HG03432 (cell line): Measurements from ENCODE around the gene PPP3CA.
A peak's percentile ranks its signal among the peaks of the same experiment; 100 is the strongest.

Experiments
- ATAC-seq: cut with Tn5 transposase; IDR thresholded peaks from one replicate; pipeline ENCODE4 v1.9.1; 2021; ENCODE audit warnings: mild to moderate bottlenecking, moderate library complexity; ENCODE audit not compliant: unreplicated experiment

Gene PPP3CA

DNA sequence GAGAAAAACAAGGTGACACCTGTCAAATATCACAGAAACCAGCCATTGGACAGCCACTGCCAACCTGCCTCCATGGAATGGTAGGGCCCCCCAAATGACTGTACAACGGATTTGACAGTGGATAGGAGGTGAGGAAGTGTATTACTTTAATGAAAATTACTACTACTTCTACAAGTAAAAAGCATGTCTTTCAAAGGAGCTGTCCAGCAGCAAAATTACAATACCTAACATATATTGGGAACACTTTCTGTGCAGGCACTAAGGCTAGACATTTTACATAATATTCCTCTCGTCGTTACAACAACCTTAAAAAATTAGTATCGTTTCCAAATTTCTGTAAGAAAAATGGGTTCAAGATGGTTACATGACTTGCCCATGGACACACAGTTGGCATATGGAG lies 14.9 kb downstream of the PPP3CA start:
- no peak for ATAC-seq

- ATAC-seq = no peak
Measured at GRCh38 chr4:101331017-101331416, 16.3 kb downstream of the PPP3CA start.

DNA sequence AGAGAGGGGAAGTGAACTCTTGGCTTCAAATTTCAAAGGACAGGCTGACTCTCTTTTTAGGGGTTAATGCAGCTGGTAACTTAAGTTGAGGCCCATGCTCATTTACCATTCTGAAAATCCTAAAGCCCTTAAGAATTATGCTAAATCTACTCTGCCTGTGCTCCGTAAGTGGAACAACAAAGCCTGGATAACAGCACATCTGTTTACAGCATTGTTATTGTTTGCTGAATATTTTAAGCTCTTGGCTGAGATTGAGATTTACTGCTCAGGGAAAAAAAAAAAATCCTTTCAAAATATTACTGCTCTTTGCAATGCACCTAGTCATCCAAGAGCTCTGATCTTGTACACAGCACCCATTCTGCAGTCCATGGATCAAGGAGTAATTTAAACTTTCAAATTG lies 17.7 kb downstream of the PPP3CA start:
- ATAC-seq = no peak

DNA sequence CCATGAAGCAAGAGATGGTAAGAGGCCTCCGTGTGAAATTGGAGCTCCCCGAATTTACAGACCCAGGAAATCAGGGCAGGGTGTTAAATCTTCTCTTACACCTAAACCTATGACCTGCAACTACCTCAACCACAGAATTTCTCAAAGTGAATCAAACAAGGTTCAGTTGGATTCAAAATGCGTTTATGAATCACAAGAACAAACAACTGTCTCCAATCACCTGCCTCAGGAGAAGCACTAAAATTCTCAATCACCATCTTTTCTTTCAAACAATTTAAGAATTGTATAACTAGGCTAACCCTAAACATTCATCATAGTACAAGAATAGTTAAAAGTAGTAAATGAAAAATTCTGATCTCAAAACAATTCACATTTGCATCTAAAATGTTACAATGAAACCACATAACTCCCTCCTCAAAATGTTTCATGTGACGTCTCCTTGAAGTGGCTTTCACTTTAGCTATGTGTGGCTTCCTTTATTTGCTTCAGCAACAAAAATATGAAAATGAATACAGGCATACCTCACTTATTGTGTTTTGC lies 19.2 kb downstream of the PPP3CA start:
- ATAC-seq = peak; percentile 95

- ATAC-seq = no peak
Measured at GRCh38 chr4:101326576-101326975, 20.8 kb downstream of the PPP3CA start.

- ATAC-seq = no peak
Measured at GRCh38 chr4:101322743-101323142, 24.6 kb downstream of the PPP3CA start.

GRCh38 chr4:101321481-101322042 lies 25.8 kb downstream of the PPP3CA start:
- ATAC-seq = no peak

DNA sequence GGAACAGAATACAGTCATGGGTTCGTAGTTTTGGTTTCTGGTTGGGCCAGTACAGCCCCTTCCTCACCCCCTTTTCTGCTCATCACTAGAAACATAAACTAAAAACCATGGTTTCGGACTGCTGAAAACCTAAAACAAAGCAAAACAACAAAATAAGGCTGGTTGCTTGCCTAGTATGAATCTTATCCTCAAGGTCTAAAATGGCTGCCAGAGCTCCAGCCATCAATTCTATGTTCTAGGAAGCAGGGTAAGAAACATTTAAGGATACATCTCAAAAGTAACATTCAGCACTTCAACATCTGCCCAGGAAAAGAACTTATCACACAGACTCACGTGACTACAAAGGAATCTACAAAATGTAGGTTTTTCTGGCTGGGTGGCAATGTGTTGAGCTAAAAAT lies 31.5 kb downstream of the PPP3CA start:
- ATAC-seq = no peak

- no peak for ATAC-seq
Measured at GRCh38 chr4:101315041-101315440, 32.3 kb downstream of the PPP3CA start.

DNA sequence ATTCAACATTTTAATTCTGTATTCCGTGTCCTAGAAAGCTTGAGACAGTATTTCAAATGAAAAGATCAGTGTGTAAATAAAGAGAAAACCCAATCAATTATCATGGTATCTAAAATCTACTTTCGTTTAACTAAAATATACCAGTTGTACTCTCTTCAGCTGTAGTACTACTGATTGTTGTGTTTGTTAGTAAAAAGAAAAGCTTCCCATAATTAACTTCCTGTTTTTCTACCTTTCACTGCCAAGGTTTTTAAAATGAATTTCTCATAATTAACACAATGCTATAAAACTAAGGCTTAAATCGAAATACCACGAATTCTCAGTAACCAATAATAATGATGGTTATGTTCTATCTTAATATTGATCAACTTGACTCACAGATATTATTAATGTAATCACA lies 37.4 kb downstream of the PPP3CA start:
- no peak for ATAC-seq

GRCh38 chr4:101307899-101308298 lies 39.4 kb downstream of the PPP3CA start:
- ATAC-seq = no peak

GRCh38 chr4:101306764-101307615 lies 40.3 kb downstream of the PPP3CA start:
- ATAC-seq = peak; percentile 26

DNA sequence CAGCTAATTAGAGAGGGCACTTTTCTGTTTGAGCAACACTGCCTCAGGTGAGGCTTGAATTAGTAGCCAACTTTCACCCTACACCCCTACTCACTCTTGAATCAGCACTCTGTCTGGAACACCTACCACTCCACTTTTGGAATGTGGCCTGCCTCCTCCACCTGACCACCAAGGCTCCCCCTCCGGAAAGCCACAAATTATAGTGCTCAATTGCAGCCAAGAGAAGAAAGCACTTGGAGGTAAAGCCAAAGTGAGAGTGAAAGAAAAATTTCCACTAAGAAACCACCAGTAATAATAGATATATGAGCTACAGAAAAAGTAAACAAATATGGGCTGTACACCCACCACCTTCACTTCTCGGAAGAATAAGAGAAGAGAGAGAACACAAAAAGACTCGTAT lies 41.1 kb downstream of the PPP3CA start:
- ATAC-seq = peak; percentile 80

DNA sequence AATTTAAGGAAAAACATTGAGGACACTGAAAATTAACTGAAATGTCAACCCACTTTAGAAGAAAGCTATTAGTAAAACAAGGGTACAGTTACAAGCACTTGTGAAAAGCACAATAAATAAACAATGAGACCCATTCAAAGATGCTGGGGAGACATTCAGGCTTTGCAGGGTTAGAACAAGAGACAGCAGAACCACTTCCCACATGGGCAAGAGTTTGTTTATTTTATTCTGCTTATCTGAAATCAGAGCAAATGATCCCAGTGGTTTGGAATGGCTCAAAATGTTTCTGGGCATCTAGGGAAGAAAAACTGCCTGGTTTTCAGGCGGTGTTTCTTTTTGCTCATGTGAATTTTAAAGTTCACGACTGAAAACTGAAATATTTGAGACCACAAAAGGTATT lies 42.4 kb downstream of the PPP3CA start:
- ATAC-seq = no peak

DNA sequence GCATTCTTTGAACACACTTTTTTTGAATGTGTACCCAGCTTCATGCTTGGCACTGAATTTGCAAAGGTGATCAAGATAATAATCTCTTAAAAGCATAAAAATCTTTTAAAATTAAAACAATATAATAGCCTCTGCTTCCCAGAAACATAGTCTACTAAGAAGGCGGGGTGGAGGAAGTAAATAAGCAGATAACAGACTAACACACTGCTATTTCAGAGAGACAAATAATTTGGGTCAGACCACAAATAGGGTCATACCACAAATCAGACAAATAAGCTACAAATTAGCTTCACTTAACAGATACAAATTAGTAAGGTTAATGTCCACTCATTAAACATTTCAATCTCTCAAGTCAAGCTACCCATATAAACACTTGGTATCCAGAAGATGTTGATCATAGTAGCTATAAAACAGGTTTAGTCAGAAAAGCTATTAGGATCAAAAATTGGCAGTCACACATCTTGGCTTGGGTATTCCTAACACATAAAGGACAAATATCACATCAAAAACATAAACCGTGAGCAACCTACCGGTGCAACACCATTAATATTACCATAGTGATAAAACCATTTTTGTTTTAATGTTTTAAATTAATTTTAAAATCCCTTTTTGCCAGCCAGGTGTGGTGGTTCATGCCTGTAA lies 47.3 kb downstream of the PPP3CA start:
- no peak for ATAC-seq

- no peak for ATAC-seq
Measured at GRCh38 chr4:101299021-101299420, 48.3 kb downstream of the PPP3CA start.

- no peak for ATAC-seq
Measured at GRCh38 chr4:101295691-101296090, 51.6 kb downstream of the PPP3CA start.

GRCh38 chr4:101294597-101294996 lies 52.7 kb downstream of the PPP3CA start:
- ATAC-seq = no peak

DNA sequence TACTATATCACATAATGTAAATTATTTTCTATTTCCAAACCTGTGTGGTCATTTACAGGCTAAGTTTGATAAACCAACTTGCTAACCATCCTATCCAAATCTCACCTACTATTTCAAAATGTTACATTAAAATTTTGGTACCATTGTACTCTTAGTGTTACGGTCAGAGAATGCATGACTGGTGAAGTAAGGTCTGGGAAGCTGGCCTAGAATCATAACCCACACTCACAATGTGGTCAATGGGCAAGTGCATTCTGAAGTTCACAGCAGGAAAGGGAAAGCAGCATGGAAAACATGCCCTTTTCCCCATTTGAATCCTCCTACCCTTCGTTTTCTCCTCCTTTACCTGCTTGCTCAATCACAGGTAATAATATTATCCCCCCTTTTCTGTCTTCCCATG lies 54.4 kb downstream of the PPP3CA start:
- ATAC-seq = no peak

DNA sequence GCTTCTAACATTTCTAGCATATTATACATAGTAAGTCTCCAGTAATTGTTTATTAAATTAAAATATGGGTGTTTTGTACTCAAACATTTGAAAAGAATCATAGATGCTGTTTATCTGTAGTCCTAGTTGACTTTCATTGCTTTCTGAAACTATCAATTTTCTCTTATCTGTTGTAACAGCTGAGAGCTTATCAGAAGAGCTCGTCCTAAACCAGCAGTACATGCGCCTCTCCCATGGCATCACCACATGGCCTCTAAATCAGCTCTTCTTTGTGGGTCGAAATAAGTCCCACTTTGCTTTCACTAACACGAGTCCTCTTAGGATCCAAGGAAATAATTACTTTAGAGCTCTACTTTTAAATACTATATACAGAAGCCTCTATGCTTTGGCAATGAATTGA lies 55.1 kb downstream of the PPP3CA start:
- no peak for ATAC-seq

GRCh38 chr4:101291198-101291597 lies 56.1 kb downstream of the PPP3CA start:
- no peak for ATAC-seq

- ATAC-seq = no peak
Measured at GRCh38 chr4:101290654-101291053, 56.7 kb downstream of the PPP3CA start.
